WTC11 (cell line): ENCODE results near the gene ATRIP. TPM values are rescaled to one million over a fixed set of nuclear protein-coding genes. Genes with fewer than 3 reads are reported as not detected.
A peak's percentile ranks its signal among the peaks of the same experiment; 100 is the strongest.

ENCODE experiments used
- ATAC-seq: fragments of 200-7000 bp; cut with Tn5 transposase; 2 replicates; pipeline ENCODE4 v1.10.0; 2021; ENCODE audit warnings: mild to moderate bottlenecking, moderate library complexity
- CTCF ChIA-PET: fragments of 300-600 bp; sonication (Branson Sonifier 250); formaldehyde crosslinking; loops from one replicate; lab custom pipeline; 2021; ENCODE audit warnings: antibody characterized with exemption; lab: Charles Lee
- POLR2A ChIA-PET: fragments of 350-600 bp; sonication (Branson Sonifier 250); formaldehyde crosslinking; loops from one replicate; lab custom pipeline; 2021; ENCODE audit warnings: antibody characterized with exemption; lab: Charles Lee
- DNase-seq: peaks from one replicate; pipeline ENCODE4 v3.0.0; 2021; ENCODE audit warnings: low spot score
- H3K27ac Mint-ChIP-seq: 2 replicates; pipeline ENCODE4 v1.8.0; 2021; ENCODE audit warnings: mixed read lengths
- H3K27me3 Mint-ChIP-seq: 2 replicates; pipeline ENCODE4 v1.8.0; 2021; ENCODE audit warnings: low read depth, mild to moderate bottlenecking, moderate library complexity, mixed read lengths
- H3K36me3 Mint-ChIP-seq: 2 replicates; pipeline ENCODE4 v1.8.0; 2021; ENCODE audit warnings: mixed read lengths
- H3K4me1 Mint-ChIP-seq: 2 replicates; pipeline ENCODE4 v1.8.0; 2022; ENCODE audit warnings: mixed read lengths
- H3K4me3 Mint-ChIP-seq: 2 replicates; pipeline ENCODE4 v1.8.0; 2021; ENCODE audit warnings: mild to moderate bottlenecking, moderate library complexity, mixed read lengths
- H3K9me3 Mint-ChIP-seq: 2 replicates; pipeline ENCODE4 v1.8.0; 2021; ENCODE audit warnings: mixed read lengths
- ATF1 ChIP-seq: sonication (generic); formaldehyde crosslinking; IDR thresholded peaks from 2 replicates; pipeline ENCODE4 v1.8.1; 2023; ENCODE audit warnings: mild to moderate bottlenecking, moderate library complexity, missing genetic modification reagents
- E2F4 ChIP-seq: sonication (generic); formaldehyde crosslinking; IDR thresholded peaks from 2 replicates; pipeline ENCODE4 v1.8.1; 2022; ENCODE audit warnings: low read depth, mild to moderate bottlenecking, moderate library complexity, missing genetic modification reagents, borderline replicate concordance
- ETV6 ChIP-seq: sonication (generic); formaldehyde crosslinking; IDR thresholded peaks from 2 replicates; pipeline ENCODE4 v1.8.1; 2022; ENCODE audit warnings: mild to moderate bottlenecking, missing genetic modification reagents
- FOXK1 ChIP-seq: sonication (generic); formaldehyde crosslinking; IDR thresholded peaks from 2 replicates; pipeline ENCODE4 v1.8.0; 2022; ENCODE audit warnings: mild to moderate bottlenecking, moderate library complexity, missing genetic modification reagents
- FOXP1 ChIP-seq: sonication (generic); formaldehyde crosslinking; IDR thresholded peaks from 2 replicates; pipeline ENCODE4 v1.8.0; 2022; ENCODE audit warnings: missing genetic modification reagents, mild to moderate bottlenecking, moderate library complexity, borderline replicate concordance
- FOXP4 ChIP-seq: sonication (generic); formaldehyde crosslinking; IDR thresholded peaks from 2 replicates; pipeline ENCODE4 v1.8.0; 2022; ENCODE audit warnings: mild to moderate bottlenecking, missing genetic modification reagents
- GRHL2 ChIP-seq: fragments of 250-450 bp; sonication (Bioruptor Pico); IDR thresholded peaks from 2 replicates; pipeline ENCODE4 v1.8.0; 2022; ENCODE audit warnings: mild to moderate bottlenecking, moderate library complexity; ENCODE audit not compliant: insufficient replicate concordance, severe bottlenecking
- GTF2I ChIP-seq: fragments of 250-450 bp; sonication (Bioruptor Pico); conservative IDR thresholded peaks from 2 replicates; pipeline ENCODE4 v1.4.0; 2021; ENCODE audit warnings: mild to moderate bottlenecking
- HMGXB4 ChIP-seq: sonication (generic); formaldehyde crosslinking; IDR thresholded peaks from 2 replicates; pipeline ENCODE4 v1.8.1; 2023; ENCODE audit warnings: mild to moderate bottlenecking, moderate library complexity, missing genetic modification reagents
- JUN ChIP-seq: sonication (generic); formaldehyde crosslinking; IDR thresholded peaks from 2 replicates; pipeline ENCODE4 v1.8.0; 2023; ENCODE audit warnings: mild to moderate bottlenecking, missing genetic modification reagents
- MLX ChIP-seq: sonication (generic); formaldehyde crosslinking; IDR thresholded peaks from 2 replicates; pipeline ENCODE4 v1.8.1; 2023; ENCODE audit warnings: mild to moderate bottlenecking, missing genetic modification reagents, moderate library complexity
- NFATC4 ChIP-seq: fragments of 250-450 bp; sonication (Bioruptor Pico); IDR thresholded peaks from 2 replicates; pipeline ENCODE4 v1.9.0; 2021; ENCODE audit warnings: mild to moderate bottlenecking
- TEAD1 ChIP-seq: sonication (generic); formaldehyde crosslinking; IDR thresholded peaks from 2 replicates; pipeline ENCODE4 v1.8.0; 2022; ENCODE audit warnings: mild to moderate bottlenecking, missing genetic modification reagents
- TP53 ChIP-seq: sonication (generic); formaldehyde crosslinking; IDR thresholded peaks from 2 replicates; pipeline ENCODE4 v1.8.1; 2023; ENCODE audit warnings: mild to moderate bottlenecking, missing genetic modification reagents
- USF2 ChIP-seq: sonication (generic); formaldehyde crosslinking; IDR thresholded peaks from 2 replicates; pipeline ENCODE4 v1.8.1; 2023; ENCODE audit warnings: mild to moderate bottlenecking, missing genetic modification reagents, moderate library complexity
- ZNF121 ChIP-seq: sonication (generic); formaldehyde crosslinking; IDR thresholded peaks from 2 replicates; pipeline ENCODE4 v1.8.0; 2023; ENCODE audit warnings: missing genetic modification reagents
- ZNF138 ChIP-seq: sonication (generic); formaldehyde crosslinking; conservative IDR thresholded peaks from 2 replicates; pipeline ENCODE4 v1.8.1; 2022; ENCODE audit warnings: mild to moderate bottlenecking, moderate library complexity, missing genetic modification reagents
- ZNF281 ChIP-seq: sonication (generic); formaldehyde crosslinking; IDR thresholded peaks from 2 replicates; pipeline ENCODE4 v1.8.0; 2023; ENCODE audit warnings: mild to moderate bottlenecking, missing genetic modification reagents
- ZNF317 ChIP-seq: sonication (generic); formaldehyde crosslinking; IDR thresholded peaks from 2 replicates; pipeline ENCODE4 v1.8.1; 2023; ENCODE audit warnings: low read depth, mild to moderate bottlenecking, moderate library complexity, missing genetic modification reagents, borderline replicate concordance
- ZNF416 ChIP-seq: fragments of 250-450 bp; sonication (Bioruptor Pico); IDR thresholded peaks from 2 replicates; pipeline ENCODE4 v1.9.0; 2021; ENCODE audit warnings: mild to moderate bottlenecking, inconsistent platforms
- ZNF423 ChIP-seq: fragments of 250-450 bp; sonication (Bioruptor Pico); IDR thresholded peaks from 2 replicates; pipeline ENCODE4 v2.1.2; 2022; ENCODE audit warnings: mild to moderate bottlenecking, moderate library complexity
- ZNF671 ChIP-seq: fragments of 250-450 bp; sonication (Bioruptor Pico); IDR thresholded peaks from 2 replicates; pipeline ENCODE4 v1.8.0; 2021; ENCODE audit warnings: mild to moderate bottlenecking
- total RNA-seq: library from RNA; stranded (reverse); gene quantifications from 3 replicates; pipeline ENCODE4 v1.2.3, GENCODE V29; 2021

ATRIP gene
- total RNA-seq, 1 experiment from 2014 or later = 18.2 TPM

- TF ChIP-seq ZNF317 (CRISPR knock-in tag) (peak; percentile 25; the same call in 1 of the 2 replicates), FOXP1 (CRISPR knock-in tag) (no peak), GRHL2 (CRISPR knock-in tag) (no peak), ETV6 (CRISPR knock-in tag) (peak; percentile 44; the same call in 1 of the 2 replicates), ATF1 (no peak), JUN (CRISPR knock-in tag) (0 out of 2 replicates have a peak, but pooled peaks have one; percentile 35), TEAD1 (CRISPR knock-in tag) (0 out of 2 replicates have a peak, but pooled peaks have one; percentile 16), TP53 (0 out of 2 replicates have a peak, but pooled peaks have one; percentile 24), ZNF138 (CRISPR knock-in tag) (0 out of 2 replicates have a peak, but pooled peaks have one; percentile 9), ZNF416 (0 out of 2 replicates have a peak, but pooled peaks have one; percentile 18), NFATC4 (CRISPR knock-in tag) (peak; percentile 34; the same call in 1 of the 2 replicates), ZNF121 (CRISPR knock-in tag) (no peak), GTF2I (CRISPR knock-in tag) (no peak), ZNF671 (no peak), FOXP4 (CRISPR knock-in tag) (0 out of 2 replicates have a peak, but pooled peaks have one; percentile 14), HMGXB4 (CRISPR knock-in tag) (no peak), FOXK1 (CRISPR knock-in tag) (no peak)
- peak; percentile 65 for DNase-seq
- peak overlapping the region; percentile 75 for H3K4me3 Mint-ChIP-seq
- peaks cover 23% of the 10 kb centered on the region for H3K36me3 Mint-ChIP-seq
- 0 out of 2 replicates have a peak, but pooled peaks have one; percentile 0 for ATAC-seq
- no peaks in the 10 kb centered on the region for H3K9me3 Mint-ChIP-seq
- no peaks in the 10 kb centered on the region for H3K27me3 Mint-ChIP-seq
- CTCF ChIA-PET = interaction anchor here (0.7 to 8.2 kb wide), 7 partner anchors 11 to 234 kb away, joined by 3 to 142 read pairs (median 5); partner anchors contain the start of genes CCDC51 and TMA7
- peaks cover 59% of the 10 kb centered on the region for H3K4me1 Mint-ChIP-seq
- POLR2A ChIA-PET = interaction anchor here (0.9 to 3.7 kb wide), 7 partner anchors 11 to 185 kb away, joined by 3 to 15 read pairs (median 4); partner anchors contain the start of genes ATRIP, CCDC51, PFKFB4 and TMA7
- H3K27ac Mint-ChIP-seq = peak overlapping the region; percentile 86
These were observed 17.8 kb upstream of the ATRIP start for GRCh38 chr3:48428572-48429316.

- Mint-ChIP-seq H3K36me3 (peaks cover 29% of the 10 kb centered on the region), H3K27ac (peak overlapping the region; percentile 87), H3K4me3 (peak overlapping the region; percentile 87), H3K9me3 (no peaks in the 10 kb centered on the region), H3K27me3 (no peaks in the 10 kb centered on the region), H3K4me1 (peaks cover 59% of the 10 kb centered on the region)
- ATAC-seq (peak; percentile 16), DNase-seq (peak; percentile 86)
- ChIA-PET POLR2A (interaction anchor here (0.9 to 3.7 kb wide), 5 partner anchors 10 to 127 kb away, joined by 3 to 15 read pairs (median 5); partner anchors contain the start of genes ATRIP, CCDC51, PFKFB4 and TMA7), CTCF (interaction anchor here (1.1 to 8.2 kb wide), 6 partner anchors 11 to 235 kb away, joined by 3 to 142 read pairs (median 8); partner anchors contain the start of genes CCDC51 and TMA7)
- TF ChIP-seq MLX (CRISPR knock-in tag) (0 out of 2 replicates have a peak, but pooled peaks have one; percentile 50), JUN (CRISPR knock-in tag) (0 out of 2 replicates have a peak, but pooled peaks have one; percentile 20), USF2 (CRISPR knock-in tag) (0 out of 2 replicates have a peak, but pooled peaks have one; percentile 17), FOXK1 (CRISPR knock-in tag) (peak; percentile 43; the same call in 1 of the 2 replicates), ZNF671 (no peak), ZNF281 (CRISPR knock-in tag) (no peak), ZNF423 (CRISPR knock-in tag) (peak; percentile 79), E2F4 (CRISPR knock-in tag) (peak; percentile 9; the same call in 1 of the 2 replicates)
These were observed 17.1 kb upstream of the ATRIP start for GRCh38 chr3:48429317-48429959.
